Activated CD4-positive, alpha-beta T cell treated with anti-CD3 and anti-CD28 coated beads, Interleukin-2, amount 50 U/mL, for 24 hours (primary cell): ENCODE results near the gene ABL2.
"Not testable (repeated sequence)": the region's sequence is repeated elsewhere in the genome, so short reads cannot be mapped to it uniquely, and the experiment has no call there.

Source experiments
- DNase-seq, 2 donors: peaks; one replicate each; pipeline ENCODE4 v3.0.0-alpha.2; 2020; ENCODE audit warnings: low read depth in 1 of 2, low spot score in 1 of 2

ABL2 gene

GRCh38 chr1:179229214-179230140 is at the start of gene ABL2:
ABL2 (minus strand) TSS chr1:179229677; CDS start chr1:179229397, 280 bp downstream.
- peak; percentile 14 to 36 for DNase-seq

GRCh38 chr1:179278920-179279319 is 49.4 kb upstream of the ABL2 start:
- DNase-seq = no peak

- DNase-seq = not testable (repeated sequence)
Measured at GRCh38 chr1:179274424-179274823, 44.9 kb upstream of the ABL2 start.

- no peak for DNase-seq
Measured at GRCh38 chr1:179269071-179269470, 39.6 kb upstream of the ABL2 start.

GRCh38 chr1:179264507-179264906 is 35.0 kb upstream of the ABL2 start:
- no peak for DNase-seq

GRCh38 chr1:179263121-179263520 is 33.6 kb upstream of the ABL2 start:
- no peak for DNase-seq

- DNase-seq = no peak
Measured at GRCh38 chr1:179262183-179262582, 32.7 kb upstream of the ABL2 start.

- DNase-seq = no peak
Measured at GRCh38 chr1:179253286-179253972, 24.0 kb upstream of the ABL2 start.

GRCh38 chr1:179252606-179253005 is 23.1 kb upstream of the ABL2 start:
- DNase-seq = no peak

GRCh38 chr1:179251675-179252074 is 22.2 kb upstream of the ABL2 start:
- DNase-seq = no peak

- no peak for DNase-seq
Measured at GRCh38 chr1:179247923-179248322, 18.4 kb upstream of the ABL2 start.

- DNase-seq = not testable (repeated sequence)
Measured at GRCh38 chr1:179245426-179245825, 15.9 kb upstream of the ABL2 start.

GRCh38 chr1:179241530-179242097 is 12.1 kb upstream of the ABL2 start:
- DNase-seq = no peak

GRCh38 chr1:179237222-179237621 is 7.7 kb upstream of the ABL2 start:
- no peak for DNase-seq

- DNase-seq = no peak
Measured at GRCh38 chr1:179234863-179235262, 5.4 kb upstream of the ABL2 start.

- no peak for DNase-seq
Measured at GRCh38 chr1:179231923-179232322, 2.4 kb upstream of the ABL2 start.

GRCh38 chr1:179230721-179231120 is 1.2 kb upstream of the ABL2 start:
- DNase-seq = no peak

- DNase-seq = no peak
Measured at GRCh38 chr1:179230251-179230650, 774 bp upstream of the ABL2 start.

GRCh38 chr1:179228783-179229213 is 679 bp downstream of the ABL2 start:
- peak; percentile 6 to 13 for DNase-seq

GRCh38 chr1:179226738-179227137 is 2.7 kb downstream of the ABL2 start:
- DNase-seq = no peak

- DNase-seq = not testable (repeated sequence)
Measured at GRCh38 chr1:179224466-179224865, 5.0 kb downstream of the ABL2 start.

GRCh38 chr1:179221121-179221520 is 8.4 kb downstream of the ABL2 start:
- not testable (repeated sequence) for DNase-seq
